ENCODE data around the gene BNIP2.
A peak's percentile ranks its signal among the peaks of the same experiment; 100 is the strongest.
"Not testable (repeated sequence)": the region's sequence is repeated elsewhere in the genome, so short reads cannot be mapped to it uniquely, and the experiment has no call there.

The BNIP2 gene

DNA sequence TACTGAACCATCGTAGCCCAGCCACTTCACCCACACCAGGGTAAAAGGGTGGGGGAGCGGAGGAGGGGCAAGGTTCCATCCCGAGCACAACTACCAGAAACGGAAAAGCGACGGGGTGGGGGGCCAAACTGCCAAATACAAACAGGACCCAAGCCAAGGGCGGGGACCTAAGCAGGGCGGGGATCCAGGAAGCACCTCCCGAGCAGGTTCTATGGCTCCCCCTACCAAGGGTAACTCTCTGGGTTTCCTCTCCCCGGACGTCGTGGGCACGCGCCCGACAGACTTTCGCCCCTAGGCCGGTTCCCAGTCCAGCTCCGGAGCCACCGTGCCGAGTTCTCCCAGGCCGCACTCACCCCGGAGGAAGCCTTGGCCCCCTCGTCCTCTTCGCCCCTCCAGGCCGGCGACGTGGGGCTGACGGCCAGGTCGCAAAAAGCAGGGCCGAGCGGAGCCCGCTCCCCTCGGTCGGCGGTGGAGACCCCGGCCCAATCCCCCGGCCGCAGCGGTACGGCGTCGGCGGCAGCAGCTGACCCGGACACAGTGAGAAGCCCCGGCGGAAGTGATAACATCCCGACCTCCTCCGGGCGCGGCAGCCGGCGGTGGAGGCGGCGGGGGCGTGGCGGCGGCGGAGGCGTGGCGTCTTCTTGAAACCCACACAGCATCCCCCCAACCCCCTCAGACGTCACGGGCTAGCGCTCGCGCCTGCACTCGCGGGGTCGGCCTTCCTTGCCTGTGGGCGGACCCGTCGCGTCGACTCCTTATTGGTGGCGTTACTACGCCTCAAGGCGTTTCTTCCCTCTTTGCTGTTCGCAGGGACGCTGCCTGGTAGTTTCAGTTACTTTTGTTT is at the start of gene BNIP2:
Gene BNIP2, minus strand, starts transcription at position 539 of the 844 bp plus-strand sequence. CDS start 6,863 bp downstream, outside the sequence.
- peak; percentile 97 for DNase-seq (ENCODE audit: low read depth)

DNA sequence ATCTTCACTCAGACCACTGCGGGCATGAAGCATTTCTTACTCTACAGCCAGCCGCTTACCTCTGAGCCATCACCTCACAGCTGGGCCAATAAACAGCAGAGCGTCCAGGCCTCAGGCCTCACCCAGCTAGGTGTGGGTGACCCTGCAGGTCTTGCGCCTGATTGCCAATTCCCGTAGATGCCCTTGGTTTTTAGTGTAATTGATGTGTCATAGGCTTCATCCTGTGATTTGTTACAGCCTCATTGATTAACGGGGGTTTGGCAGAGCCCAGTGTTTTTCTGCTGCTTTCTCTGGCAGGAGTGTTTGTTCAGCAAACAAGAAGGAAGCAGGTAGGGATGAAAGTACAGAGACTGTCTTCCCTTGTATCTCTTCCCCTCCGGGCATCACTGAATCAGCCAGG is 49.6 kb upstream of the BNIP2 start:
- no peak for DNase-seq (ENCODE audit: low read depth)

- no peak for DNase-seq (ENCODE audit: low read depth)
These were observed 47.1 kb upstream of the BNIP2 start for GRCh38 chr15:59736181-59736580.

DNA sequence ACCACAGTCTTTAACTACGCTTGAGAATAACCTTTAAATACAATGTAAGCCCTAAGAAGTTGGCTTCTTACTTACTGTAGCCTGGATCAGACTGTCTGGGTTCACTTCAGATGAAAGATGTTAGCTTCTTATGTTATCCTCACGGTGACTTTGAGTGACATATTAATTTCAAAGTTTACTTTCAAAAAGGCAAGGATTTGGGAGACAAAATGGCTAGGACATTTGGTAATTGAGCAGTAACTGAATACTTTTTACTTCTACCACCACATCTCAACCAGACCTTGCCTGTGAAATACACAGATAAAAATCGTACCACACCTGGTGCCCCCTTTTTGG is 36.0 kb upstream of the BNIP2 start:
- DNase-seq (ENCODE audit: low read depth) = no peak

DNA sequence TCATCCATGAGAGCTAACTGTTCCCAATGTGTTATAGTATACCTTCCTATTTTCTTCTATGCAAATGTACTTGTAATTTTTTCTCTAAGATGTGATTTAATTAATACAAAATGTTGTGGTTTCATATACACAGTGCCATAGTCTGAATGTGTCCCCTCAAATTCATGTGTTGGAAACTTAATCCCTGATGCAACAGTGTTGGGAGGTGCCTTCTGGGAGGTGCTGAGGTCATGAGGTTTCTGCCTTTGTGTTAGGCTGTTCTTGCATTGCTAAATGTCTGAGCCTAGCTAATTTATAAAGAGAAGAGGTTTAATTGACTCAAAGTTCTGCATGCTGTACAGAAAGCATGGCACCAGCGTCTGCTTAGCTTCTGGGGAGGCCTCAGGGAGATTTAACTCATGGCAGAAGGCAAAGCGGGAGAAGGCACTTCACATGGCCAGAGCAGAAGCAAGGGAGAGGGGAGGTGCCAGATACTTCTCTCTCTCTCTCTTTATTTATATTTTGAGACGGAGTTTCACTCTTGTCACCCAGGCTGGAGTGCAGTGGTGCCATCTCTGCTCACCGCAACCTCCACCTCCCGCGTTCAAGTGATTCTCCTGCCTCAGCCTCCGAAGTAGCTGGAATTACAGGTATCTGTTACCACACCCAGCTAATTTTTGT is 34.7 kb upstream of the BNIP2 start:
- no peak for DNase-seq (ENCODE audit: low read depth)

DNA sequence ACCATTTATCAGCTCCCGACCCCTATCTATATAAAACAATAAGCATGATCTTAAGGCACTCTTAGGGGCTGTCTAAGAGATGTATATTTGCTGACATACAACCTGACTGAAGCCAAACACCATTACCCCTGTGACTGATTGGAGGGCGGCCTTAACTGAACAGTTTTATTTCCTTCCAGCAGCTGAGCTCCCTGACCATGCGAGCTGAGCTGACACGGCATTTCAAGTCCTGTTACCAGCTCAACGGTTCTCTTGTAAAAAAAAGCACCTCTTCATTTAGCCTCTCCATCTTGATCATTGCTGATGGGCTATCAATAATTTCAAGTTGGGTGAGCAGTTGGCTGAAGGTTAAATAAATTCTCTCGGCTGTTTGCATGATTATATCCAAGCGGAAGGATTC is 33.4 kb upstream of the BNIP2 start:
- DNase-seq (ENCODE audit: low read depth) = no peak

DNA sequence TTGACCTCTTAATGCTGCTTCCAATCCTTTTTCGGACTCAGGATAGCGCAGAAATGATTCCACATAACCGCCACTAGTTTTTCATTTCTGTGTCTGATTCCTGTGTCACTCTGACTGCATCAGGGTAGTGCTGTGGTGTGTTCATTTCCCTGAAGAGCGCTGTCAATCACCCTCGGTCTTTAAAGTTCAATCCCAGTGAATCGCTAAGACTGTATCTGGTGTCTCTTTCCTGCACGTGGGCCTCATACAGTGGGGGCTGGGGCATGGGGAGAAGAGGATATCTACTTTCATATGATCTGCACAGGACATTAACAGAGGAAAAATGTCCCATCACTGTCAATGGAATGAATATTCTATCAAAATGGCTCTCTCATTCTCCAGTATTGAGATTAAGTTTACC is 32.9 kb upstream of the BNIP2 start:
- no peak for DNase-seq (ENCODE audit: low read depth)

DNA sequence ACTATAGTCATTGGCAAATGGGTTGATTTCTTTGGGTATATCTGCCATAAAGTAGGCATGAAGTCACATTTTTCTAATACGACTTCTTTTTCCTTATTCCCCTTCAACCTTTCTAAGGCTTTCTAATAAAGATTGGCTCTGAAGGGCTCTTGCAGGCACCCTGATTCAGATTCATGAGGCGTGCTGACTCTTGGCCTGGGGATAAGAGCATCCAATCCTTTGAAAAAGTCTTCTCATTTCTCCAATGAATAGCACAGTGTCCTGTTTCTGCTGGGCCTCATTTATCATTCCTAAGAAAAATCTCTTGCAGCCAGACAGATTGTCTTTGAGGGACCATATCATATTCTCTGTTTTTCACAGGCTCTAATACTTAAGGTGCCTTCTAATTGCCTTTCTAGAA is 32.3 kb upstream of the BNIP2 start:
- no peak for DNase-seq (ENCODE audit: low read depth)

GRCh38 chr15:59713177-59713576 is 24.1 kb upstream of the BNIP2 start:
- DNase-seq (ENCODE audit: low read depth) = no peak

DNA sequence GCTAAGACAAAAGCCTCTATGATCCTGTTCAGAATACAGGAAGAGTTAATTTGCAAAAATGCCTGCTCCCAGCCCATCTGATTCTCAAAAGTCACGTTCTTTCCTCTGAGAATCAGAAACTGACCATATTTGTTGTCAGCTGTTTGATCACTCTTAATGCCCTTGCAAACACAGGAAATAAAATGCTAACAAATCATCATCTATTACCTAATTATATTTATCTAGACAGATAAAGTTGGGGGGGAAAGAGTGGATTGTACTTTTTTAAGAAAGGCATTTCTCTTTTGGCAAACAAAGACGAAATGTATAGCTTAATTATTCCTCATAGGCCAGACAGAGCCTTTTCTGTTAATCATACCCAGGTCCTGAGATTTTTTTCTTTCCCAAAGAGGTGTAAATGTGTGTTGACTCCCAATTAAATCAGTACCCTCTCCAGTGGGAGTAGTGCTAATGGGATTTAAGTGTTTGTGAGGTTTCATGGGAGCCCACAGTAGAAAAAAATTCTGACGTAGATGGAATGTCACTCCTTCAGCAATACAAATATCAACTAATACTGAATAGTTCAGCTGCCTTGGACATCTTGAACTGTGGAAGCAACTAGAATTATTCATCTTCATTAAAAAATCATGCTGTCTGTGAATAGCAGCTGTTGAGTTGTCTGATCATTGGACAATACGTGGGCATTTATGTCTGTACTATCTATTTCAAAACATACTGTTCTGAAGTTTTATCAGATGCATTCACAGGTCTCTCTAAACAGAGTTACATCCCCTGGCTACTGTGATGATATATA is 22.5 kb upstream of the BNIP2 start:
- DNase-seq (ENCODE audit: low read depth) = no peak

- no peak for DNase-seq (ENCODE audit: low read depth)
These were observed 18.5 kb upstream of the BNIP2 start for GRCh38 chr15:59707619-59708018.

GRCh38 chr15:59703979-59704796 is 15.1 kb upstream of the BNIP2 start:
- peak; percentile 10 for DNase-seq (ENCODE audit: low read depth)

GRCh38 chr15:59702351-59702750 is 13.2 kb upstream of the BNIP2 start:
- no peak for DNase-seq (ENCODE audit: low read depth)

DNA sequence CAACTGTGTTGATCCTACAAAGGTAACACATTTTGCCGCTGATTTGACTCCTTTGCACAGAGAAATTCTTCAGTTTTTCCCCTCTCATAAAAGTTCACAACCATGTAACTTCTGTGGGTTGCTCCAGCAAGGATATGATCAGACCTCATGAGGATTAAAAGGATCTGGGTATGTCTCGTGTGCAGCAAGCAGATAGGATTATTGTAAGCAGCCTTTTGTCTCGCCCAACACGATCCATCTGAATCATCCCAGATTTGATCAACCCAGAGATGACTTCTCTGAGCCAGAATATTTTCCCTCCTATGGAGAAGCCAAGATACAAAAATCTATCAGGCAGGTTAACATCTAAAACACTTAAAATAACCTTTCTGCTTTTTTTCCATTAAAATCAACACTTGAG is 12.8 kb upstream of the BNIP2 start:
- no peak for DNase-seq (ENCODE audit: low read depth)

GRCh38 chr15:59699810-59700431 is 10.8 kb upstream of the BNIP2 start:
- DNase-seq (ENCODE audit: low read depth) = no peak

GRCh38 chr15:59698065-59698464 is 8.9 kb upstream of the BNIP2 start:
- DNase-seq (ENCODE audit: low read depth) = not testable (repeated sequence)

DNA sequence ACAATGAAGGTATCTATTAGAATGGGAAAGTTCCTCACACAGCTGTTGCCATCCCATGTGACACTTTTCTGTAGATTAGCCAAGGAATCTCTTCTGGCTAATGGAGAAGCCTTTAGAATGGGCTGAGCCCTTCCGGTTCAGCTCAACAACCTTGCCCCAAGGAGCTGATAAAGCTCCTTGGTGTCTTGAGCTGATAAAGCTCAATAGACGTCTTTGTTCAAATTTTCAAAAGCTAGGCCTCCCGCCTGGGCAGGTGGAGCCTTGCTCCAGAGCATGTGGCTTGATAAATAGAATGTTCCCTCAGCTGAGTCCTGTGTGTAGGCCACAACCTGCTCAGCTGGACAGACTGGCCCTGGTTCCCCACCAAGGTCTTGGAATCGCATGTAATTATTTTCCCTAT is 7.2 kb upstream of the BNIP2 start:
- no peak for DNase-seq (ENCODE audit: low read depth)

DNA sequence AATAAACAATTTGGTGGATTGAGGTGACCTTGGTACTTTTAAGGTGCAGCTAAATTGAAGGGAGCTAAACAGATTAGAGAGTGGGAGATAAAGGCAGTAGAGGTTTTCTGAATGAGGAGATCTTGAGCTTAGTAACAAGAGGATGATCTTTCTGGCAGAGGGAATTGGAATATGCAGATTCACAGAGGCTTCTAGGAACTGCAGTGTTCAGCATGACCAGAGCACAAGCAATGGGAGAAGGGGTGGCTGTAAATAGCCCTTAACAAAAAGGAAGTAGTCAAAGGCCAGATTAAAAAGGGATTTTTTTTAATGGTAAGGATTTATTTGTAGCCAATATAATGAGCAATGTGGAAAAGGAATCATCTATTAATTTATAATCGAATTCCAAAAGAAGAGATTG is 5.7 kb upstream of the BNIP2 start:
- no peak for DNase-seq (ENCODE audit: low read depth)

DNA sequence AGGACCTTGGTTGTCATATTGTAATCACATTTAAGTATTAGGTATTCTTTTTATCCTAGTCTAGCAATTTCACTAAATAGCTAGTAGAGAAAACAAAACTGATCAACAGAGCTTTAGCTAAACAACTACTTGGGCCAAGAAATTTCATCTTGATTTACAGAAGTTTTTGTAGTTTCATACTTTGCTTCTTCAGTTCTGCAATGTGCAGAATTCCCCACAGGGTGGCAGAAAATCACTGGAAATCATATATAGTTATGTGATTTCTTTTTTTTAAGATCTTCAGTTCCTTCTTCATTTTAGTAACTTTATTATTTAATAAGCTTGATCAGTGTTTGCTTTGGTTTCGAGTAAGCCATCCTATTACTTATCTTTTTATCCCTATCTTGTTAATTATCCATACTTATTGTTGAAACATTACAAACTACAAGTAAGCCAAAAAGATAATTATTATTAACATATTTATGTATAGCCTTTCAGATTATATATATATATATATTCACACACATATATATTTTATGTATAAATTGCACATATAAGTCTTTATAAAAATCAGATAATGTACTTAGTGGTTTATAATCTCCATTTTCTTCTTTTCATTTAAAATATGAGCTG is 2.2 kb upstream of the BNIP2 start:
- DNase-seq (ENCODE audit: low read depth) = peak; percentile 33

DNA sequence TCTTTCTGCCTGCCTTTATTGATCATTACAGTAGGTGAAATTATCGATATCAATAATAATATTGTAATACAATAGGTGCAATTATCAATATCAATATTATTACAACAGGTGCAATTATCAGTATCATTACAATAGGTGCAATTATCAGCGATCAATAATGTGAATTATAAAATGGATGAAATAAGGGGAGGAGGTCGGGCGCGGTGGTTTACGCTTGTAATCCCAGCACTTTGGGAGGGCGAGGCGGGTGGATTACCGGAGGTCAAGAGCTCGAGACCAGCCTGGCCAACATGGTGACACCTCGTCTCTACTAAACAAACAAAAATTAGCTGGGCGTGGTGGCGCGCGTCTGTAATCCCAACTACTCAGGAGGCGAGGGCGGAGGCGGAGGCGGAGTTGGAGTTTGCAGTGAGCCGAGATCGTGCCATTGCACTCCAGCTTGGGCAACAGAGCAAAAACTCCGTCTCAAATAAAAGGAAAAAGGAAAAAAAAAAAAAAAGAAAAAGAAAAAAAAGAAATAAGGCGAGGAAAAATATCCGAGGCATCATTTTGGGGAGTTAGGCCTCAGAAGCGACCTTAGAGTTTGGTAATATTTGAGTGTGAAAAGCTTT is 611 bp upstream of the BNIP2 start:
- DNase-seq (ENCODE audit: low read depth) = peak; percentile 50

DNA sequence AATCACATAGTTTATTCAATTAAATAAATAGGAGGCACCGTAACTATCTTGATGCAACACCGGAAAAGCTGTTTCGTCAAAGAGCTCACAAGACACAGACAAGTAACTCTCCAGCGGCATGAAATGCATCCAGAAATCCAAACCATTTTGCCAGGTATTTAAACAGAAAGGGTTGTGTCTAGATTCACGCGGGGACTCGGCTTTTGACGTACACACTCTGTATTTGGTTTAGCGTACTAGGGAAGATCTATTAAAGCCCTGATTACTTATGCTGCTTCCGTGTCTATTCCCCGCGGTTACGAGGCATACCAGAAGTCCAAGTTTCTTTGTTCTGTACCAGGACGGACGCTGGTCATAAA is 718 bp downstream of the BNIP2 start:
- peak; percentile 43 for DNase-seq (ENCODE audit: low read depth)

All from fibroblast of the conjunctiva (primary cell).